D721Med (cell line): Measurements from ENCODE around the gene HAUS7.

Experiments used
- DNase-seq: peaks from one replicate; pipeline ENCODE4 v3.0.0; 2011; ENCODE audit warnings: low spot score; ENCODE audit not compliant: insufficient read length
- FAIRE-seq: peaks from 2 replicates; lab custom pipeline; 2011; peaks lifted over from hg19 to GRCh38; lab: Jason Lieb, UNC
- TF ChIP-seq, protein P1 (sequence below): IDR thresholded peaks from 2 replicates; pipeline ENCODE4 v1.5.1; 2012; ENCODE audit warnings: mild to moderate bottlenecking, control low read depth; ENCODE audit not compliant: insufficient read depth; ENCODE audit errors: missing control alignments

HAUS7 gene

GRCh38 chrX:153456704-153457103 is 13.7 kb downstream of the HAUS7 start:
- TF ChIP-seq, protein P1, sequence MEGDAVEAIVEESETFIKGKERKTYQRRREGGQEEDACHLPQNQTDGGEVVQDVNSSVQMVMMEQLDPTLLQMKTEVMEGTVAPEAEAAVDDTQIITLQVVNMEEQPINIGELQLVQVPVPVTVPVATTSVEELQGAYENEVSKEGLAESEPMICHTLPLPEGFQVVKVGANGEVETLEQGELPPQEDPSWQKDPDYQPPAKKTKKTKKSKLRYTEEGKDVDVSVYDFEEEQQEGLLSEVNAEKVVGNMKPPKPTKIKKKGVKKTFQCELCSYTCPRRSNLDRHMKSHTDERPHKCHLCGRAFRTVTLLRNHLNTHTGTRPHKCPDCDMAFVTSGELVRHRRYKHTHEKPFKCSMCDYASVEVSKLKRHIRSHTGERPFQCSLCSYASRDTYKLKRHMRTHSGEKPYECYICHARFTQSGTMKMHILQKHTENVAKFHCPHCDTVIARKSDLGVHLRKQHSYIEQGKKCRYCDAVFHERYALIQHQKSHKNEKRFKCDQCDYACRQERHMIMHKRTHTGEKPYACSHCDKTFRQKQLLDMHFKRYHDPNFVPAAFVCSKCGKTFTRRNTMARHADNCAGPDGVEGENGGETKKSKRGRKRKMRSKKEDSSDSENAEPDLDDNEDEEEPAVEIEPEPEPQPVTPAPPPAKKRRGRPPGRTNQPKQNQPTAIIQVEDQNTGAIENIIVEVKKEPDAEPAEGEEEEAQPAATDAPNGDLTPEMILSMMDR, result no peak
- FAIRE-seq (no peak), DNase-seq (no peak)

- FAIRE-seq (no peak), DNase-seq (no peak)
- TF ChIP-seq, protein P1, result no peak
Measured at GRCh38 chrX:153456161-153456560, 14.2 kb downstream of the HAUS7 start.

DNA sequence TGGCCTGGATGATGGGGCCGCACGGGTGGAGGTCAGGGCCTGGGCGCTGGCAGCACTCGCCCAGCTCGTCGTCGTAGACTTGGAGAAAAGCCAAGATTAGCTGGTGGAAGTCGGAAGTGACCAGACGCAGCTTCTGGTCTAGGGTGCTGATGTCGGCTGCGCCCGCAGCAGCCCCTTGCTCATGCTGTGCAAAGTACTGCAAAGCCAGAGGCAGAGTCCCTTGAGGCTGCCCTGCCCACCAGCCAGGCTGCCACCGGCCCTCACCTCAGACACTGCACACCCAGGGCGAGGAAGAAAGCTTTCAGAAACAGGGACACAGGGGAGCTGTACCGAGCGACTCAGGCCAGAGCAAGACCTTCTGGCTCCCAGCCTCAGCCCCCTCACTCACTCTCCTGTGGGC is 14.8 kb downstream of the HAUS7 start:
- TF ChIP-seq, protein P1, result no peak
- no peak for DNase-seq
- FAIRE-seq, result no peak

DNA sequence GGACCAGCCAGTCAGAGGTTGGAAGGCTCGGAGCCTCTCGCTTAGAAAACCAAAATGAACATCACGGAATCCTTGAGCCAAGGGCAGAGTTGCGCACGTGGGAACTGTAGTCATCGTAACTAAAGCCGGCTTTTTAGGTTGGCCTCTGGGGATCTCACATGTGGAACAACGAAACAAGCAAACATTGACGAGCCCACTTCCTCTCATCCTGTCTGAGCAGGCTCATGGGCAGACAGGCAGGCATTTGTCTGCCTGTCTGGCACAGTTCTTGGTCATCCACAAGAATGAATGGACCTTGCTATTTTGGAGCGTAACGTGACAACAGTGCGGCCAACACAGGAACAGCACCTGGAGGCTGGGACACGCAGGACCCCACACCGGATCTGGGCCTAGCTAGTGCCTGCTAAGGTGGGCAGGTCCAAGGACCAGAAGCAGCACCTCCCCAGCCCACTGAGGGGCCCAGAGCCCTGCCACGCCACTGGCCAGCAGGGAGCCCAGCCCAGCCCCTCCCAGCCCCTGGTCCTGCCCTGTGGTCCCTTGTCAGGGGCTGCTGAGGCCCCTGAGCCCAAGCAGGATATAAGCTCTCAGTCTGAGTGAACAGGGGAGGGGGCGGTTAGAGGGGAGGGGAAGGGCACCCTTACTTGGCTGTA is 15.3 kb downstream of the HAUS7 start:
- no peak for DNase-seq
- FAIRE-seq, result no peak
- TF ChIP-seq, protein P1, result no peak

DNA sequence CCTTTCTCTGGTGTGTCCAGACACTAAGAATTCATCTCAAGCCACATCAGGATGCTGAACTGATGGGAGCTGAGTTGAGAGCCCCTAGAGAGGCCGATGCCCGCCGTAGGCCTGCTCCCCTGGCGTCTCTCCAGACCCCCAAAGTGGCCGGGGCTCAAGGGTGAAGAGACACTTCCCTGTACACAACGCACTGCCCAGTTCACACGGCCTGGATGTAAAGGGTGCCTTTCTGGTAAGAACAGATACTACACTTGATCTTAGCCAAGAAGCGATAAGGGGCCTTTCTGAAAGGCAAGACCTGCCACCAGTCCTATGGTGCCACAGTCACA is 19.5 kb downstream of the HAUS7 start:
- no peak for DNase-seq
- TF ChIP-seq, protein P1, result no peak
- FAIRE-seq, result no peak

DNA sequence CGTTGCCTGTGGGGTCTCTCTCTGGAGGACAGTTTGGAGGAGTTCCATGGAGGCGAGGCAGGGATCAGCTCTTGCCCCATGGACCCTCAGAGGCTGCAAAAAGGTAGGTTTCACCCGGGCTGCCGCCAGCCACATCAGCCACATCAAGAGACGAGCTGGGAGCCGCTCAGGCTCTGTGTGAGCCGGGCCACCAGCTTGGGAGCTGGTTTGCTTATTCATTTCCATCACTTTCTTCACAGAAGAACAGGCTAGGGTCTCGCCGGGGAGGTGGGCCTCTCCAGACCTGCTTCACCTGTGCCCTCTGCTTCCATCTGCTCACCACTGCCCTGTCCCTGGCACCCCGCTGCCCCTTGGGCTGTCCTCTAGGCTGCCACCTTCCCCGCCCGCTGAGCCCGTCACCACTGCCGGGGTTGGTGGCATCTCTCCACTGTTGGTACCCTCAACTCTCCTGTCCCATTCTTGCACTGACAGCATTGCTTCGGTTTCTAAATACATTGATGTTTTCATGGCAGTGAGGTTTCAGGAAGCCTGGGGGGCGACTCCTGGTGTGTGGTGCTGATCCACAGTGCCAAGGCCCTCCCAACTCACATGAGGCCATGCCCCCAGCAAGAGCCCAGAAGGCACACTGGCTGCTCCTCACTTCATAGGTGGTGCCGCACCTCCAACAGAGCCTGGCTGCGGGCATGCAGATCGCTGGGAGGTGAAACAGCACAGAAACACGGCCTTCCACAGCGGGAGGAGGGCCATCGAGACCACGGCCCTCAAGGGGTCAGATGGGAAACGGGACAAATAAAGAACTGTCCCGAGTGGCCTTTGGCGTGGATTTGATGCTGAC is 20.0 kb downstream of the HAUS7 start:
- DNase-seq, result no peak
- FAIRE-seq, result no peak
- TF ChIP-seq, protein P1, result no peak
